ENCODE data around the gene COMT. TPM values are rescaled to one million over a fixed set of nuclear protein-coding genes. Genes with fewer than 3 reads are reported as not detected.

The COMT gene
- total and polyA plus RNA-seq, 9 of the 15 experiments (the other 6 are each of a cell fraction or from before 2014, with no cell fraction given) = 12.5 to 351 (median 155) TPM

GRCh38 chr22:20010307-20011122 lies 68.9 kb downstream of the COMT start (continued):
- TF ChIP-seq, protein P1, sequence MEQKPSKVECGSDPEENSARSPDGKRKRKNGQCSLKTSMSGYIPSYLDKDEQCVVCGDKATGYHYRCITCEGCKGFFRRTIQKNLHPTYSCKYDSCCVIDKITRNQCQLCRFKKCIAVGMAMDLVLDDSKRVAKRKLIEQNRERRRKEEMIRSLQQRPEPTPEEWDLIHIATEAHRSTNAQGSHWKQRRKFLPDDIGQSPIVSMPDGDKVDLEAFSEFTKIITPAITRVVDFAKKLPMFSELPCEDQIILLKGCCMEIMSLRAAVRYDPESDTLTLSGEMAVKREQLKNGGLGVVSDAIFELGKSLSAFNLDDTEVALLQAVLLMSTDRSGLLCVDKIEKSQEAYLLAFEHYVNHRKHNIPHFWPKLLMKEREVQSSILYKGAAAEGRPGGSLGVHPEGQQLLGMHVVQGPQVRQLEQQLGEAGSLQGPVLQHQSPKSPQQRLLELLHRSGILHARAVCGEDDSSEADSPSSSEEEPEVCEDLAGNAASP (IDR thresholded peaks at IDR 0.05) = no peak
- TF ChIP-seq USF1 (CRISPR knock-in tag; IDR thresholded peaks at IDR 0.05) (no peak), RFX7 (CRISPR knock-in tag; IDR thresholded peaks at IDR 0.05) (0 out of 2 replicates have a peak, but pooled peaks have one; percentile 30), HLTF (IDR thresholded peaks at IDR 0.05) (no peak), REST (IDR thresholded peaks at IDR 0.05; ENCODE audit: borderline replicate concordance) (no peak), REST (CRISPR knock-in tag; IDR thresholded peaks at IDR 0.05; ENCODE audit: low read depth) (0 out of 2 replicates have a peak, but pooled peaks have one; percentile 38), SRF (CRISPR knock-in tag; IDR thresholded peaks at IDR 0.05) (no peak; a peak in 1 of 4 replicates), RHOXF2B (CRISPR knock-in tag; conservative IDR thresholded peaks at IDR 0.05) (0 out of 2 replicates have a peak, but pooled peaks have one; percentile 39), PTTG1 (tag; IDR thresholded peaks at IDR 0.05; ENCODE audit: low read depth) (no peak), ZNF668 (CRISPR knock-in tag; IDR thresholded peaks at IDR 0.05) (peak; percentile 34; the same call in 1 of the 2 replicates), TRIM24 (IDR thresholded peaks at IDR 0.05) (no peak), BACH1 (tag; IDR thresholded peaks at IDR 0.05) (no peak), RBBP5 (IDR thresholded peaks at IDR 0.05; ENCODE audit: borderline replicate concordance, insufficient read depth, low read length, poor library complexity, severe bottlenecking) (peak; percentile 58), CAMTA2 (CRISPR knock-in tag; conservative IDR thresholded peaks at IDR 0.05) (peak; percentile 92; the same call in 1 of the 2 replicates)
- TF ChIP-seq, protein P2, sequence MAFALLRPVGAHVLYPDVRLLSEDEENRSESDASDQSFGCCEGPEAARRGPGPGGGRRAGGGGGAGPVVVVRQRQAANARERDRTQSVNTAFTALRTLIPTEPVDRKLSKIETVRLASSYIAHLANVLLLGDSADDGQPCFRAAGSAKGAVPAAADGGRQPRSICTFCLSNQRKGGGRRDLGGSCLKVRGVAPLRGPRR (CRISPR knock-in tag; IDR thresholded peaks at IDR 0.05) = peak; percentile 80
